GM18507 (cell line): Measurements from ENCODE around the gene BCL11B.

ENCODE experiments used
- DNase-seq: peaks from one replicate; pipeline ENCODE4 v3.0.0; 2011; ENCODE audit warnings: low read depth; ENCODE audit not compliant: insufficient read length; ENCODE audit errors: extremely low spot score
- FAIRE-seq: peaks from 2 replicates; lab custom pipeline; 2011; peaks lifted over from hg19 to GRCh38; lab: Jason Lieb, UNC

Gene BCL11B

DNA sequence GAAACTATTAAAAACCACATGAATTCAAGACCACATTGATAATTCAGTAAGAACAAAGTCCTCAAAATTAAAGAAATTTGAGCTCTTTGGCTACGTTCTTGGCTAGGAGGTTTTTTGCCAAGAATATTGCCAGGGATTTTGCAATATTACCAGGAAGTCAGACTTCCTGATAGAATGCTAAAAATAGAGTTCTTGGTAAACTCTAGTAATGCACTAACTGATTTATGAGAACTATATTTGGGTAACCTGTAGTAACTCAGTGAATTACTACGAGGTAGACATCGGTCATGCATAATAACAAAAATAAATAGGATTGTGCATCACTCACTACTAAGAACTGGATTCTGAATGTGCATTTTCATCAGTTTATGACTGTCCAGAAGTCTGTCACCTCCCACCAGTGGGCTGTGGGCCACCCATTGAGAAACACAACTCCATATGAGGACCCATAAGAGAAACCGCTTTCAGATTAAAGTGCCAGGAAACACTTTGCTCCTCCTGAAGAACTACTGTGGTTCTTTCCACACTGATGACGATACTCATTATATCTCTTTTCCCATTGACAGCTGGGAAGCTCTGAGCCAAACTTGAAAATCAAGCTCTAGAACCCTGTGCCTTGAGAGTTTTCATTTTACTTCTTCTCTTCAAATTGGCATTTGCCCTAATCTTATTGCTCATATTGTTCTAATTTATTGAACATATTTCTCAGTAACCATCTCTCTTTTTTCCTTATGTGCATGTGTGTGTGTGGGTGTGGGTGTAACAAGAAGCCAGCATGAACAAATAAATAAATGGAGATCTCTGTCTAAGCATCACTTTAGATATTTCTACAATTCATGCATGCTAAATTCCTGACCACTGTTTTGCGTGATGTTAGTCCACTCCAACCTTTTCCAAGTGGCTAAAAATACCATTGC lies 116.6 kb downstream of the BCL11B start:
- DNase-seq (no peak), FAIRE-seq (no peak)

DNA sequence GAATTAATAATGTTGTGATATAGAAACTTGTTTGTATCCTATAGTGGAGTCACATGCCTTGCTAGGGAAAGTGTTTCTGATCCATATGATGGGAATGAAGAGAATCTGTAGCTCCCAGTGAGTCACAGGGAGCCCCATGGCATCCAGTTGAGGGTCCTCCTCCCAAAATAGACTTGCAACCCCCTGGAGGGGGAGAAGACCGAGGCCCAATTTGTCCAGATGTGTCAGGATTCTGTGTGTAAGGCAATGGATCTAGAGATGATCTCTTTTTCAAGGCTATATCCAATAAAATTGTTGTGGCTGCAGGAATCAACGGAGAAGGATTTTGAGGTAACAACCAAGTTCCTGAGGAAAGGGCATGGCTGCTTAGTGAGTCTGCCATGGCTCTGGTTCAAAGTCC lies 121.8 kb downstream of the BCL11B start:
- DNase-seq (no peak), FAIRE-seq (no peak)

- FAIRE-seq (no peak), DNase-seq (no peak)
These were observed 123.0 kb downstream of the BCL11B start for GRCh38 chr14:99148861-99149610.

DNA sequence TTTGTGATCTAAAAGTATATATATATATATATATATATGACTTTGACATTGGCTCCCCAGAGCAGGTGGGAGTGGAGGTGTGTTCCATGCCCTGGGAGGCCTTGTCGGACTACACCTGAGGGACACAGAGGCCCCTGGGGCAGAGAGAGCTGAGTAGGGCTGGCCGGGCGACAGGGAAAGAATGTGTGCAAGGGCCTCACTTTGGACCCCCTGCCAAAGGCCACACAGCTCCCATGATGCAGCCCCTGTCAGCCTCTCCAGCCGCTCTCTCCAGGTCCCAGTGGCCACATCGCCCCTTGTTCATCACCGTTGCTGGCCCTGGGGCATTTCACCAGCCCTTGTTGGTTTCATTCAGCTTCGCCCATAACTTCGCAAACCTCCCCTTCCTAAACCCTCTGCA lies 123.9 kb downstream of the BCL11B start:
- no peak for FAIRE-seq

GRCh38 chr14:99147366-99147740 lies 124.6 kb downstream of the BCL11B start:
- DNase-seq (no peak), FAIRE-seq (no peak)

More for the DNA sequence above, 123.9 kb downstream of the BCL11B start:
- DNase-seq: no peak

DNA sequence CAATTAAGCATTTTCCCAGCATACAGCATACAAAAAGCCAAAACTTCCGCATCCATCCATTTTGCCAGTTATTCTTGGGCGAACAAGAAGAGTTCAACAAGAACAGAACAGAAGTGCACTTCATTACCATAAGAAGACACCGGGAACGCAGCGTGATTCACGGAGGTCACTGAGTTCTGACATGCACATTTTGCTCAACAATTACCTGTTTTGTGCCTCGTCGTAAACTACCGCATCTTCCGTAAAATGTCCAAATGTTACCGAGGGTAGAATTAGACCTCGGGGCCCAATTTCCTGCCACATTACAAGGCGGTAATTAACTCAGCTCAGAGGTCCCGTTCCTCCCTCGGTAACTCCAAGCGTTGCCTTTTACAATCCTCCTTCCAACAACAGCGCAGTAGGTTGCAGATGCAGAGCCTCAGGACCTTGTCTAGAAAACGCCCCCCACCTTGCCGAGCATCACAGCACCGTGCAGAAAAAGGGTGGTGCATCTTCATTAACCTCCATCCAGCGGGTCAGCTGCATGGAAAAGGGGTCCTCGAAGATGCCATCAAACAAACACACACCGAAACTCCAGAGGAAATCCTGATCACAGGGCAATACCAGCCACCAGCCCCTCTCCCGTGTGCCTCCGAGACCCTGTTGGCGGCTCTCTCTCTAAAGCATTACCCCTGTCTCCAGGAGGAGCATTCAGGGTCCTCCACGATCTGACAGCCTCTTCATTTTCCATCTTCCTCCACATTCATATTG lies 125.2 kb downstream of the BCL11B start:
- no peak for FAIRE-seq
- no peak for DNase-seq

DNA sequence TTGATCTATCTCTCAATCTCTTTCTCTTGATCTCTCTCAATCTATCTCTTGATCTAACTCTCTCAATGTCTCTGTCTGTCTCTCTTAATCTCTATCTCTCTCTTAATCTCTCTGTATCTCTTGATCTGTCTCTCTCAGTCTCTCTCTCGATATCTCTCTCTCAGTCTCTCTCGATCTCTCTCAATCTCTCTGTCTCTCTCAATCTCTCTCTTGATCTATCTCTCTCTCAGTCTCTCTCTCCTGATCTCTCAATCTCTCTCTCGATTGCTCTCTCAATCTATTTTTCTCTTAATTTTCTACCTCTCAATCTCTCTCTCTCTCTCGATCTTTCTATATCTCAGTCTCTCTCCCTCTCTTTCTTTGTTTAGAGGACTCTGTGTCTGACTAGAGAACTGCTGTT lies 126.7 kb downstream of the BCL11B start:
- no peak for DNase-seq
- FAIRE-seq: no peak

DNA sequence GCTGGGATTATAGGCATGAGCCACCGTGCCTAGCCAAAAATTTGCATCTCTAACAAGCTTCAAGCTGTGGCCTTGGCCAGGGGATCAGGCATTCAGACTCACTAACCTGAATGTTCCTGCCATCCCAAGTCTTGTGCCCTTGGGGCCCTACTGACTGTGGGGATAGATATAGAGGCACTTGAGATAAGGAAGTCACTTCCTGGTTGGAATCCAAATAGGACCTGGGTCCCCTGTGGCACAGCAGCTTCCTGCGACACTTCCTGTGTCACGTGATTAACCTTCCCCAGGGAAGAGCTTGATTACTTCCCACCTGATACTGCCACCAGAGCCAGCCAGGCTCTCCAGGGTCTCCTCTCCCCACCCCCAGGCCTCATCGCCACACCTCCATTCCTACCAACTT lies 128.2 kb downstream of the BCL11B start:
- no peak for FAIRE-seq
- no peak for DNase-seq

- DNase-seq (no peak), FAIRE-seq (no peak)
These were observed 128.9 kb downstream of the BCL11B start for GRCh38 chr14:99143126-99143525.

DNA sequence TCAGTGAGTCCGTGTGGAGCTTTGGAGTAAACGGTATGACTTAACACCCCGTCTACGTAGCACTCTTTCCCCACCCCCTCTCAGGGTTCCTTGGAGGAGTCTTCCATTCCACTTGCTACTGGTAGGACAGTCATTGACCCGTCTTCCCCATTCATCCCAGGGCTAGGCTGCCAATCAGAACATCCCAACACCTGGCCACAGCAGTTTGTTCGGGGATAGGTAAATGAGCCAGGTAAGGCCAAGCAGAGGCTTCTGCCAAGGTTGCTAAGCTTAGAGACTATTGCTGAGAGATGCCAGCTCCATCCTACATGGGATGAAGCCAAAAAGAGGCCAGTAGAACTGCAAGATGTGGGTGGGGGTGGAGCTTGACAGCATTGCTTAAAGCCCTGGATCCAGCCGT lies 130.8 kb downstream of the BCL11B start:
- FAIRE-seq (no peak), DNase-seq (no peak)

- DNase-seq (no peak), FAIRE-seq (no peak)
These were observed 132.8 kb downstream of the BCL11B start for GRCh38 chr14:99138999-99139865.

GRCh38 chr14:99137913-99138571 lies 134.0 kb downstream of the BCL11B start:
- DNase-seq (no peak), FAIRE-seq (no peak)

- DNase-seq (no peak), FAIRE-seq (no peak)
These were observed 134.8 kb downstream of the BCL11B start for GRCh38 chr14:99137001-99137700.

DNA sequence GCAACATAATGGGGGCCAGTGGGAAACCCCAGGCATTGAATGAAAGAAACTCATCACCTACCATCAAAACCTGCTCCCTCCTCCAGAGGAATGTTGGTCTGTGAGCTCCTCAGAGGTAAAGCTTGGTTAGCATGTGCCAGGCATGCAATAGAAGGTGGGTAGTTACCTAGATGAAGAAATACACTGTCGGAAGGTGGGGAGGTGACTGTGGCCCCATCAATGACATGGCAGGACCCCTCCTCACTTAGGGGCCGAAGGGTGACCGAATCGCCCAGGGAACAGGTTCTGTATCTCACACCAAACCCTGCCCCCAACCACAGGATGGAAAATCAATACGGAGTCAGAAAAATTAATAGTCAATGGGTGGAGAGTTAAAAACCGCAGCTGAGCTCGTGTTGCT lies 135.6 kb downstream of the BCL11B start:
- FAIRE-seq (no peak), DNase-seq (no peak)

DNA sequence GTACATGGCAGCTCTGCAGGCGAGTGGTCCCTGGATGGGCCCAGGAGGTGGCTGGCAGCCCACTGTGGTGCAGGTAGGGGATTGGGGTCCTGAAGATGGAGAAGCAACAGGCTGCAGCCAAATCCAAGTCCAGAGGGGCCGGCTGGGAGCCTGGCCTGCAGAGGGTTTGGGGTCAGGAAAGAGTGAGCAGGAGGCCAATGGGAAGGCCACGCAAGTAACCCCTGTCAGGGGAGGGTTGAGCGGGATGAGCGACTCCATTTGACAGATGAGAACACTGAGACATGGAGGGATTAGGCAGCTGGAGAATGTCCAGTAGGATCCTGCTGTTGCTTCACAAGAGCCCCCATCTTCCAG lies 136.0 kb downstream of the BCL11B start:
- DNase-seq (no peak), FAIRE-seq (no peak)

DNA sequence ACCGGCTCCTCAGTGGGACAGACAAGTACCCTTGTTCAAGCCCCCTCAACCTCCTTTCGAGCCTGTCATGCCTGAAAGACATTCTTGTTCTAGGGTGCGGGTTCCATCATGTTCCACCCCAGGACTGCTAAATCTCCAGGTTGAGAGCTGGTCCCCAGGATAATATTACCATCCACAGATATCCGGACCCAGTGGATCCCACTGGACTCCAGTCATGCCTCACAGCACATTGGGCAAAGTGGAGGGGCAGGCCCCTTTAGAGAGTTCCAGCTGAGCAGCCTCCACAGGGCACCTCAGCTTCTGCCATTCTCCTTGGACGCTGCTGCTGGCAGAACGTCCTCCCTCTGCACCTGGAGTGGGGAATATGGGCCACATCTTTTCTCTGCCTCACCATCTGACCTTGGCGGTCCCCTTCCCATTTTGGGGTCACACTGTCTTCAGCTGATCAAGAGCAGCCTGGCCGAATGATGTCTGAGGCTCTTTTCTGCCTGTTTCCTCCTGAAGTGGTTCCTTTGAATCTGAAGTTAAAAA lies 137.4 kb downstream of the BCL11B start:
- FAIRE-seq: no peak
- no peak for DNase-seq

DNA sequence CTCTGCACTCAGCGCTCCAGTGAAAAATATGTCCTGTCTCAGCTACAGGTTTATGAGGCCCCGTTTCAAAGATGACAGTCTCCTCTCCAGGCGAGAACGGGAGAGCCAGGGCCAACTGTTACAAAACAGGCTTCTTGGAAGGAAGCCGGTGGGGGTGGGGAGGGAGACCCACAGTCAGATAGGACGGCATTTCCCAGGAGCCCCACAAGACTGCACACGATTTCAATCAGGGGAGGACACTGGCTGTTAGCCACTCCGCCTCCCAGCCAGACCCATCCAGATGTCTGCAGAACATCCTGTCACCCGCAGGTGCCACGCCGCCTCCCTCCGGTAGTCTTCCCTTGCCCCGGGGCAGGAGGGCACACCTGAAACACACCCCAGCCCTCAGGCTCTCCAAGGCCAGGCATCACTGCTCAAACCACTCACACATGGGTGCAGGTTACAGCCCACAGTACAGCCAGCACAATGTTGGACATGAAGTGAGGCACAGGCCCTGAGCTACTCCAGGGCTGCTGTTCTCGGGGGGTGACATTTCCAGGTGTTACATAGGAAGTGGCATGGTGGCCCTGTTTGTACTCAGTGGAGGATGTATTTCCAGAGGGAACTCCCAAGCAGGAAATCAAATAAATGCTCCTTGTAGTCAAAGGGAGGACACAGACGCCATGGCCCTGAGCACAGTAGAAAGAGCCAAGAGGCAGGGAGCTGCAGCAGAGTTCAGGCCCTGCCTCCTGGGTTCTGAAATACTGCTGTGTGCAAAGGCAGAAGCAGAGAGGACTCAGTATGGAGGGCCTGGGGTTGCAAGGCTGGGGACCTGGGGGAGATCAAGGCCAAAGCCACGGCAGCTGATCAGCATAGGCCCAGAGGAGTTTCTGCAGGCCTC lies 138.1 kb downstream of the BCL11B start:
- no peak for DNase-seq

More for the DNA sequence above, 138.1 kb downstream of the BCL11B start:
- FAIRE-seq: no peak
